A673 (cell line): ENCODE data around the gene RGS17. TPM values are rescaled to one million over a fixed set of nuclear protein-coding genes. Genes with fewer than 3 reads are reported as not detected.

Experiments used
- BruUV-seq: library from RNA; stranded (reverse); fragments of 400-500 nt; replicated peaks from 2 replicates; lab custom pipeline; 2021; lab: Mats Ljungman, UMichigan
- CTCF ChIA-PET: fragments of 300-600 bp; sonication (Branson Sonifier 250); formaldehyde crosslinking; loops from one replicate; lab custom pipeline; 2022; ENCODE audit warnings: antibody characterized with exemption; lab: Charles Lee
- POLR2A ChIA-PET: fragments of 300-600 bp; sonication (Branson Sonifier 250); formaldehyde crosslinking; loops from one replicate; lab custom pipeline; 2022; ENCODE audit warnings: antibody characterized with exemption; ENCODE audit not compliant: low non-redundant PET; lab: Charles Lee
- DNase-seq: peaks from one replicate; pipeline ENCODE4 v3.0.0-alpha.2; 2015; ENCODE audit warnings: low spot score
- H3K27ac ChIP-seq: fragments of 200-600 bp; sonication (generic); 2 replicates; pipeline ENCODE4 v1.5.1; 2016; ENCODE audit warnings: mixed run types, low read depth, mild to moderate bottlenecking, mixed read lengths, antibody characterized with exemption, low read length; ENCODE audit not compliant: poor library complexity, severe bottlenecking
- H3K27me3 ChIP-seq: fragments of 200-600 bp; sonication (generic); replicated peaks from 2 replicates; pipeline ENCODE4 v1.6.1; 2017; ENCODE audit warnings: mixed run types, low read depth, mild to moderate bottlenecking, mixed read lengths, antibody characterized with exemption, low read length; ENCODE audit not compliant: insufficient read depth, poor library complexity
- H3K36me3 ChIP-seq: fragments of 200-600 bp; sonication (generic); 2 replicates; pipeline ENCODE4 v1.6.1; 2016; ENCODE audit warnings: mixed run types, mild to moderate bottlenecking, mixed read lengths, antibody characterized with exemption, low read length; ENCODE audit not compliant: insufficient read depth, poor library complexity, severe bottlenecking
- H3K4me1 ChIP-seq: fragments of 200-600 bp; sonication (generic); 2 replicates; pipeline ENCODE4 v1.6.1; 2017; ENCODE audit warnings: mixed run types, mild to moderate bottlenecking, mixed read lengths, antibody characterized with exemption, low read length; ENCODE audit not compliant: insufficient read depth, poor library complexity, severe bottlenecking
- H3K4me3 ChIP-seq: fragments of 200-600 bp; sonication (generic); 2 replicates; pipeline ENCODE4 v1.5.1; 2016; ENCODE audit warnings: low read depth, mixed run types, mild to moderate bottlenecking, mixed read lengths, low read length; ENCODE audit not compliant: poor library complexity, severe bottlenecking
- H3K9me3 ChIP-seq: fragments of 200-600 bp; sonication (generic); 2 replicates; pipeline ENCODE4 v1.6.1; 2016; ENCODE audit warnings: mixed run types, low read depth, mild to moderate bottlenecking, mixed read lengths, antibody characterized with exemption, low read length; ENCODE audit not compliant: poor library complexity, severe bottlenecking
- CTCF ChIP-seq: fragments of 300-800, 200-600 bp; sonication (generic); conservative IDR thresholded peaks from 2 replicates; pipeline ENCODE4 v1.5.1; 2017; ENCODE audit warnings: low read depth, mild to moderate bottlenecking, antibody characterized with exemption, low read length, moderate library complexity, mixed read lengths
- EZH2 ChIP-seq: fragments of 200-600 bp; sonication (generic); IDR thresholded peaks from 2 replicates; pipeline ENCODE4 v1.6.1; 2017; ENCODE audit warnings: borderline replicate concordance, low read depth, mild to moderate bottlenecking, mixed read lengths, antibody characterized with exemption, low read length; ENCODE audit not compliant: poor library complexity, severe bottlenecking
- intact Hi-C: fragments of 100-400 bp; cut with micrococcal nuclease; formaldehyde crosslinking; loops from one replicate; pipeline ENCODE4 v1.10.0; 2022; ENCODE audit not compliant: unreplicated experiment
- total RNA-seq: library from RNA; stranded (reverse); gene quantifications from 2 replicates; pipeline ENCODE4 v1.2.3, GENCODE V29; 2021

Gene RGS17
- total RNA-seq, 1 experiment from 2014 or later, result 2.4 TPM

GRCh38 chr6:153059311-153059710 is 71.8 kb downstream of the RGS17 start:
- ChIA-PET CTCF (no interaction called here), POLR2A (no interaction called here)
- BruUV-seq, result no TSS peak
- H3K4me3 ChIP-seq, result no peak overlapping the region
- no peaks in the 10 kb centered on the region for H3K27me3 ChIP-seq
- H3K4me1 ChIP-seq, result peaks cover 8% of the 10 kb centered on the region
- TF ChIP-seq EZH2 (no peak), CTCF (no peak)
- H3K27ac ChIP-seq, result no peak overlapping the region
- intact Hi-C loops, result no loop called here
- H3K9me3 ChIP-seq, result no peaks in the 10 kb centered on the region
- H3K36me3 ChIP-seq, result no peaks in the 10 kb centered on the region
- no peak for DNase-seq

- intact Hi-C loops, result no loop called here
- BruUV-seq, result no TSS peak
- Histone ChIP-seq H3K4me3 (no peak overlapping the region), H3K4me1 (peaks cover 8% of the 10 kb centered on the region), H3K27me3 (no peaks in the 10 kb centered on the region), H3K9me3 (no peaks in the 10 kb centered on the region), H3K27ac (no peak overlapping the region), H3K36me3 (no peaks in the 10 kb centered on the region)
- TF ChIP-seq CTCF (no peak), EZH2 (no peak)
- no peak for DNase-seq
- CTCF ChIA-PET, result no interaction called here
- POLR2A ChIA-PET, result no interaction called here
These were observed 72.2 kb downstream of the RGS17 start for GRCh38 chr6:153058909-153059308.

- BruUV-seq, result no TSS peak
- ChIA-PET CTCF (no interaction called here), POLR2A (no interaction called here)
- peak; percentile 64 for DNase-seq
- TF ChIP-seq CTCF, result no peak
- no peak for TF ChIP-seq EZH2
- Histone ChIP-seq H3K27ac (no peak overlapping the region), H3K9me3 (no peaks in the 10 kb centered on the region), H3K36me3 (no peaks in the 10 kb centered on the region), H3K4me3 (no peak overlapping the region), H3K4me1 (peaks cover 8% of the 10 kb centered on the region), H3K27me3 (no peaks in the 10 kb centered on the region)
- intact Hi-C loops, result no loop called here
These were observed 72.8 kb downstream of the RGS17 start for GRCh38 chr6:153058291-153058690.
